Measurements from ENCODE around the gene F9. TPM values are rescaled to one million over a fixed set of nuclear protein-coding genes. Genes with fewer than 3 reads are reported as not detected.
"Not testable (repeated sequence)": the region's sequence is repeated elsewhere in the genome, so short reads cannot be mapped to it uniquely, and the experiment has no call there.

Gene F9
- total RNA-seq, 4 donors from 2014 or later, result not detected

DNA sequence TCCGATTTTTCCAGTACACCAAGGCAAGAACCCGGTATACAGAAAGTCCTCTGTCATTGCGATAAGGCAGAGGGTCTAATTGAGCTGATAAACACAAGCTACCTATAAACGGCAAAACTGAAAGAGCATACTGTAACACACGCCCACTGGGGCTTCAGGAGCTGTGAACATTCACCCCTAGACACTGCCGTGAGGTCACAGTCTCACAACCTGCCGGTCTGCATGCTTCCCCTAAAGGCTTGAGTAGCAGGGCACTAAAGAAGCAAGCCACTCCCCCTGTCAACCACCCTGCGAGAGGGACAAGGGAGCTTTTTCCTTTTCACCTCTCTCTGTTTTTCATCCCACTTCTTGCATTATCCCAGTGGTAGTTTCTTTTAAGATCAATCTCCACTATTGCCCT, 22.4 kb upstream of the F9 start:
- intact Hi-C loops (cut with DNase I; ENCODE audit: low total_unique reads), result no loop called here

DNA sequence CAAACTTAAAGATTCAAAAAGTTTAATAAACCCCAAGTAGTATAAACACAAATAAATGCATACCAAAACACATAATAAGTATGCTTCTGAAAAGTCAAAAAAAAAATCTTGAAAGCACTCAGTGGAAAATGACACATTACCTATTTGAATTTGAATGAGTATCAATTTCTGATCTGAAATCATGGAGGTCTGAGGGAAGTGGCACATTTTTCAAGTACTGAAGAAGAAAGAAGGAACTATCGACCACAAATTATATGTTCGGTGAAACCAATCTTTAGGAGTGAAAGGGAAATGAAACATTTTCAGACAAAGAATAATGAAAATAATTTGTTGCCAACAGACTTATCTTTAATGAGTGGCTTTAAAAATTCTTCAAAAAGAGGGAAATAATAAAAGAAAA, 12.1 kb upstream of the F9 start:
- Histone ChIP-seq H3K4me3 (no peak overlapping the region), H3K36me3 (no peaks in the 10 kb centered on the region), H3K27me3 (no peaks in the 10 kb centered on the region), H3K27ac (no peak overlapping the region), H3K4me1 (no peaks in the 10 kb centered on the region), H3K9me3 (no peaks in the 10 kb centered on the region)
- intact Hi-C loops (cut with DNase I; ENCODE audit: low total_unique reads), result no loop called here
- no peak for TF ChIP-seq CTCF (IDR thresholded peaks at IDR 0.05)
- TF ChIP-seq POLR2A (IDR thresholded peaks at IDR 0.05), result no peak
- DNase-seq, result no peak

More for the DNA sequence above, 22.4 kb upstream of the F9 start:
- Histone ChIP-seq H3K36me3 (no peaks in the 10 kb centered on the region), H3K4me3 (no peak overlapping the region), H3K4me1 (no peaks in the 10 kb centered on the region), H3K27me3 (no peaks in the 10 kb centered on the region), H3K27ac (no peak overlapping the region), H3K9me3 (no peaks in the 10 kb centered on the region)
- TF ChIP-seq POLR2A (IDR thresholded peaks at IDR 0.05) (no peak), CTCF (IDR thresholded peaks at IDR 0.05) (no peak)
- no peak for DNase-seq

GRCh38 chrX:139528829-139529228, 1.7 kb upstream of the F9 start:
- H3K4me3 ChIP-seq; intact Hi-C loops (cut with DNase I; ENCODE audit: low total_unique reads); H3K36me3 ChIP-seq; H3K4me1 ChIP-seq; DNase-seq; H3K27me3 ChIP-seq; H3K27ac ChIP-seq; H3K9me3 ChIP-seq: not testable (repeated sequence)

DNA sequence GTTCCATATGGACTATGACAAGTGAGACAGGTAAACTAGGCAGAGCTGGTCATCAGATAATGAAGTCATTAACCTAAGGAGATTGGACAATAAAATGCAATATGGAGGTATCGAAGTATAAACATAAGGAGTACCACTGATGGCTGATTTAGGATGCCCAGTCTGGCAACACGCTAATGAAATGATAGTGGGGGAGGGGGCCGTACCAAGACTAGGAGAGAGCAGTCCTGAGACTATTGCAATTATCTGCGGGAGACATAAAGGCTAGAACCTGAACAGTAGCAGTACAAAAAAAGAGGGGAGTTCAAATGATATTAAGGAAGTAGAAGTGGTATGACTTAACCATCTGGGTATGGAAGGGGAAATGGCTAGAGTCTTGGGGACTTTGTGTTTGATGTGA, 2.3 kb downstream of the F9 start:
- intact Hi-C loops (cut with DNase I; ENCODE audit: low total_unique reads), result no loop called here
- H3K27ac ChIP-seq, result no peak overlapping the region
- no peaks in the 10 kb centered on the region for H3K4me1 ChIP-seq
- no peaks in the 10 kb centered on the region for H3K9me3 ChIP-seq
- no peaks in the 10 kb centered on the region for H3K36me3 ChIP-seq
- no peak for DNase-seq
- no peaks in the 10 kb centered on the region for H3K27me3 ChIP-seq
- TF ChIP-seq CTCF (IDR thresholded peaks at IDR 0.05) (no peak), POLR2A (IDR thresholded peaks at IDR 0.05) (no peak)
- H3K4me3 ChIP-seq, result no peak overlapping the region

DNA sequence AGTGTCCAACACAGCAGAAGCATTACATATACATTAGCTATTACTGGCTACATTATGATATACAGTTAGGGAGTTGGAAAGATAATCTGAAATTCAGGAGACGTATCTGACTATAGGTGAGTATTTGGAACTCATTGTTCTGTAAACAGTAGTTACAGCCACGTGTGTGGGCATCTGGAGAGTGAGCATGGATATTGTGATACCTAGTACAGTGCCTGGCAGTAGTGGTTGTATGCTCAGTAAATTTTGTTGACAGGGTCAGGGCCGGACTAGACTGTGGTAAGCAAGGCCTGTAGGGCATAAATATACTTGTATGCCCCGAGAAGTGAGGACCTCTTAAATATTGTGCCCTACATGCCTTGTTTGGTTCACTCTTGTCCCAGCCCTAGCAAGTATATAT, 2.9 kb downstream of the F9 start:
- DNase-seq, result no peak
- Histone ChIP-seq H3K27ac (no peak overlapping the region), H3K4me1 (no peaks in the 10 kb centered on the region), H3K9me3 (no peaks in the 10 kb centered on the region), H3K36me3 (no peaks in the 10 kb centered on the region), H3K4me3 (no peak overlapping the region), H3K27me3 (no peaks in the 10 kb centered on the region)
- TF ChIP-seq POLR2A (IDR thresholded peaks at IDR 0.05), result no peak
- TF ChIP-seq CTCF (IDR thresholded peaks at IDR 0.05), result no peak
- intact Hi-C loops (cut with DNase I; ENCODE audit: low total_unique reads), result no loop called here

All from uterus (tissue), 4 donors.